GM19025 (cell line): Measurements from ENCODE around the gene PRDM4.

ENCODE experiments used
- ATAC-seq: cut with Tn5 transposase; IDR thresholded peaks from one replicate; pipeline ENCODE4 v1.9.1; 2021; ENCODE audit warnings: mild to moderate bottlenecking, low read depth, moderate library complexity; ENCODE audit not compliant: unreplicated experiment

Gene PRDM4

GRCh38 chr12:107760809-107761501 lies at the start of gene PRDM4:
PRDM4 (minus strand) TSS chr12:107761137; CDS start chr12:107760515, 622 bp downstream.
- ATAC-seq, result peak; percentile 91

GRCh38 chr12:107807471-107808150 lies 46.7 kb upstream of the PRDM4 start:
- ATAC-seq, result no peak

GRCh38 chr12:107805488-107806180 lies 44.7 kb upstream of the PRDM4 start:
- no peak for ATAC-seq

GRCh38 chr12:107803092-107803491 lies 42.2 kb upstream of the PRDM4 start:
- ATAC-seq, result no peak

GRCh38 chr12:107801150-107801549 lies 40.2 kb upstream of the PRDM4 start:
- no peak for ATAC-seq

GRCh38 chr12:107798580-107798979 lies 37.6 kb upstream of the PRDM4 start:
- no peak for ATAC-seq

- ATAC-seq, result no peak
Measured at GRCh38 chr12:107794451-107794850, 33.5 kb upstream of the PRDM4 start.

GRCh38 chr12:107791465-107792089 lies 30.6 kb upstream of the PRDM4 start:
- ATAC-seq, result no peak

GRCh38 chr12:107788690-107789458 lies 27.9 kb upstream of the PRDM4 start:
- no peak for ATAC-seq

GRCh38 chr12:107788281-107788680 lies 27.3 kb upstream of the PRDM4 start:
- no peak for ATAC-seq

GRCh38 chr12:107783406-107784376 lies 22.8 kb upstream of the PRDM4 start:
- peak; percentile 59 for ATAC-seq

- ATAC-seq, result no peak
Measured at GRCh38 chr12:107782067-107782466, 21.1 kb upstream of the PRDM4 start.

- ATAC-seq, result no peak
Measured at GRCh38 chr12:107780298-107780697, 19.4 kb upstream of the PRDM4 start.

GRCh38 chr12:107779077-107779831 lies 18.3 kb upstream of the PRDM4 start:
- no peak for ATAC-seq

- ATAC-seq, result no peak
Measured at GRCh38 chr12:107778383-107779025, 17.6 kb upstream of the PRDM4 start.

- ATAC-seq, result no peak
Measured at GRCh38 chr12:107776171-107776570, 15.2 kb upstream of the PRDM4 start.

- no peak for ATAC-seq
Measured at GRCh38 chr12:107775093-107775721, 14.3 kb upstream of the PRDM4 start.
